ENCODE measurements around the gene GNB4. TPM values are rescaled to one million over a fixed set of nuclear protein-coding genes. Genes with fewer than 3 reads are reported as not detected.

GNB4 gene
- total and polyA plus RNA-seq, 2 of the 8 experiments (the other 6 are each of a cell fraction or from before 2014, with no cell fraction given), result 13.4 to 29.2 TPM

- no peak for TF ChIP-seq CHD7 (IDR thresholded peaks at IDR 0.05; ENCODE audit: insufficient replicate concordance, low read length)
- no peak for TF ChIP-seq SUZ12 (IDR thresholded peaks at IDR 0.05; ENCODE audit: low read length)
- no peak for TF ChIP-seq CHD1 (IDR thresholded peaks at IDR 0.05; ENCODE audit: low read depth, low read length)
- no peak for TF ChIP-seq CTBP2 (IDR thresholded peaks at IDR 0.05; ENCODE audit: borderline replicate concordance, insufficient read depth, insufficient read length, low read length)
- no peak for TF ChIP-seq ZNF274 (IDR thresholded peaks at IDR 0.05; ENCODE audit: borderline replicate concordance, extremely low read depth, low read length)
- TF ChIP-seq PHF8 (conservative IDR thresholded peaks at IDR 0.05; ENCODE audit: low read depth, low read length), result no peak
- TF ChIP-seq EGR1 (IDR thresholded peaks at IDR 0.05; ENCODE audit: borderline replicate concordance, low read depth, low read length), result no peak
- no peak for TF ChIP-seq SP4 (IDR thresholded peaks at IDR 0.05; ENCODE audit: low read length)
- no peak for TF ChIP-seq POU5F1 (IDR thresholded peaks at IDR 0.05; ENCODE audit: low read depth, low read length)
- no peak for TF ChIP-seq TAF7 (optimal IDR thresholded peaks at IDR 0.05; ENCODE audit: borderline replicate concordance, low read depth, low read length)
- no peak for TF ChIP-seq E2F6 (IDR thresholded peaks at IDR 0.05)
These were observed 32.7 kb downstream of the GNB4 start (continued) for GRCh38 chr3:179418610-179419009.

Measured in H1 (cell line).